Kidney (tissue), 14 donors: Measurements from ENCODE around the gene ZPBP2. TPM values are rescaled to one million over a fixed set of nuclear protein-coding genes. Genes with fewer than 3 reads are reported as not detected.

ENCODE experiments used
- DNase-seq, 5 donors: peaks; one replicate each; pipeline ENCODE4 v3.0.0-alpha.2; 2013 to 2020
- FAIRE-seq: peaks from 2 replicates; lab custom pipeline; 2012; peaks lifted over from hg19 to GRCh38; lab: Jason Lieb, UNC
- H3K27ac ChIP-seq, 2 donors: one replicate each; pipeline ENCODE4 v1.7.0; 2013; ENCODE audit warnings: low read depth in 2 of 2, low read length in 2 of 2, inconsistent platforms in 1 of 2
- H3K27me3 ChIP-seq: one replicate; pipeline ENCODE4 v1.7.1; 2013; ENCODE audit warnings: low read length, inconsistent platforms; ENCODE audit not compliant: control insufficient read depth, insufficient read depth
- H3K36me3 ChIP-seq, 3 donors: one replicate each; pipeline versions ENCODE4 v1.7.0 to v1.7.1; 2013; ENCODE audit warnings: low read length in 3 of 3, control low read depth in 1 of 3, inconsistent platforms in 1 of 3; ENCODE audit not compliant: insufficient read depth in 3 of 3, control insufficient read depth in 2 of 3
- H3K4me1 ChIP-seq, 3 donors: one replicate each; pipeline versions ENCODE4 v1.7.0 to v1.7.1; 2013; ENCODE audit warnings: low read length in 3 of 3, inconsistent platforms in 1 of 3, low read depth in 1 of 3; ENCODE audit not compliant: control insufficient read depth in 2 of 3, insufficient read depth in 2 of 3
- H3K4me3 ChIP-seq, 3 donors: one replicate each; pipeline versions ENCODE4 v1.7.0 to v1.8.1; 2013; ENCODE audit warnings: low read length in 3 of 3, control low read depth in 1 of 3, inconsistent platforms in 1 of 3
- H3K9ac ChIP-seq, 3 donors: one replicate each; pipeline versions ENCODE4 v1.7.0 to v1.7.1; 2013; ENCODE audit warnings: low read length in 3 of 3, control low read depth in 1 of 3, inconsistent platforms in 1 of 3
- H3K9me3 ChIP-seq, 3 donors: one replicate each; pipeline versions ENCODE4 v1.7.0 to v1.7.1; 2013; ENCODE audit warnings: low read length in 3 of 3, control low read depth in 1 of 3, inconsistent platforms in 1 of 3; ENCODE audit not compliant: control insufficient read depth in 2 of 3, insufficient read depth in 1 of 3
- intact Hi-C: fragments of 100-400 bp; cut with DNase I; formaldehyde crosslinking; loops from one replicate; pipeline ENCODE4 v1.11.1; 2022
- polyA plus RNA-seq: library from polyadenylated mRNA; stranded (reverse); fragments of 350-450 nt; fragmentation: Illumina TruSeq; extraction: RNeasy Lipid Tissue Mini Kit (QIAGEN cat#74804); gene quantifications from one replicate; pipeline ENCODE4 v1.2.3, GENCODE V29; 2014; ENCODE audit warnings: low read depth, low replicate concordance; ENCODE audit not compliant: insufficient read depth
- total RNA-seq: library from RNA; stranded (reverse); fragmentation: NEBNext Ultra II Directional; extraction: Animal tissue kit (Norgen Biotek cat#: 25700); gene quantifications from one replicate; pipeline ENCODE4 v1.2.1, GENCODE V29; 2021
- TF ChIP-seq, protein P1 (sequence below): IDR thresholded peaks from 3 replicates; pipeline ENCODE4 v1.5.1; 2012; ENCODE audit warnings: mild to moderate bottlenecking, moderate library complexity, borderline replicate concordance; ENCODE audit not compliant: insufficient read depth; ENCODE audit errors: extremely low read depth
- donor health status: control.
- donor health status: control.
- donor health status: control.
- donor health status: control.
- donor health status: control.
- donor health status: DM: yes; HTN: yes; CAD: no.
- donor health status: Normal renal cell carcinoma (clear cell type).

ZPBP2 gene
- total and polyA plus RNA-seq, 2 donors from 2014 or later, result not detected

DNA sequence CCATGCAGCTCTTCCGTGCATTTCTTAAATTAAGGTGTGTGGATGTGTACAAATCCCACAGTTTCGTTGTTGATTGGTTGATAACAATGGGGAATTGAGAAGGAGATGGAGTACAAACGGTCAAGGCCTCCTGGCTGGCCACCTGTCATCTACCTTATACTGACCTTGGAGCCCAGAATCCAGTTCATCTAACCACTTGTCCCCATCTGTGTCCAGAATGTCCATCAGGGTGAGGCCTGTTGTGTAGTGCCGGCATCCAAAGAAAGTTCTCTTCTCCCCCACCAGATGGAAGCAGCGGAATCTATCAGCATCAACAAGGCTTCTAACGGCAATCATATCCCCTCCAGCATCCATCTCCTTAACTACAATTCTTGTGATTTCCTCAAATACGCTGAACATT, 48.9 kb downstream of the ZPBP2 start:
- no peak for DNase-seq
- no peak for FAIRE-seq
- Histone ChIP-seq H3K27me3 (no peaks in the 10 kb centered on the region), H3K9ac (no peak overlapping the region), H3K9me3 (no peaks in the 10 kb centered on the region), H3K4me1 (no peaks in the 10 kb centered on the region), H3K36me3 (peaks cover 0 to 7% (median 5%) of the 10 kb centered on the region in 3 donors), H3K4me3 (no peak overlapping the region), H3K27ac (no peak overlapping the region)
- TF ChIP-seq, protein P1, sequence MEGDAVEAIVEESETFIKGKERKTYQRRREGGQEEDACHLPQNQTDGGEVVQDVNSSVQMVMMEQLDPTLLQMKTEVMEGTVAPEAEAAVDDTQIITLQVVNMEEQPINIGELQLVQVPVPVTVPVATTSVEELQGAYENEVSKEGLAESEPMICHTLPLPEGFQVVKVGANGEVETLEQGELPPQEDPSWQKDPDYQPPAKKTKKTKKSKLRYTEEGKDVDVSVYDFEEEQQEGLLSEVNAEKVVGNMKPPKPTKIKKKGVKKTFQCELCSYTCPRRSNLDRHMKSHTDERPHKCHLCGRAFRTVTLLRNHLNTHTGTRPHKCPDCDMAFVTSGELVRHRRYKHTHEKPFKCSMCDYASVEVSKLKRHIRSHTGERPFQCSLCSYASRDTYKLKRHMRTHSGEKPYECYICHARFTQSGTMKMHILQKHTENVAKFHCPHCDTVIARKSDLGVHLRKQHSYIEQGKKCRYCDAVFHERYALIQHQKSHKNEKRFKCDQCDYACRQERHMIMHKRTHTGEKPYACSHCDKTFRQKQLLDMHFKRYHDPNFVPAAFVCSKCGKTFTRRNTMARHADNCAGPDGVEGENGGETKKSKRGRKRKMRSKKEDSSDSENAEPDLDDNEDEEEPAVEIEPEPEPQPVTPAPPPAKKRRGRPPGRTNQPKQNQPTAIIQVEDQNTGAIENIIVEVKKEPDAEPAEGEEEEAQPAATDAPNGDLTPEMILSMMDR, result no peak
- intact Hi-C loops, result no loop called here

DNA sequence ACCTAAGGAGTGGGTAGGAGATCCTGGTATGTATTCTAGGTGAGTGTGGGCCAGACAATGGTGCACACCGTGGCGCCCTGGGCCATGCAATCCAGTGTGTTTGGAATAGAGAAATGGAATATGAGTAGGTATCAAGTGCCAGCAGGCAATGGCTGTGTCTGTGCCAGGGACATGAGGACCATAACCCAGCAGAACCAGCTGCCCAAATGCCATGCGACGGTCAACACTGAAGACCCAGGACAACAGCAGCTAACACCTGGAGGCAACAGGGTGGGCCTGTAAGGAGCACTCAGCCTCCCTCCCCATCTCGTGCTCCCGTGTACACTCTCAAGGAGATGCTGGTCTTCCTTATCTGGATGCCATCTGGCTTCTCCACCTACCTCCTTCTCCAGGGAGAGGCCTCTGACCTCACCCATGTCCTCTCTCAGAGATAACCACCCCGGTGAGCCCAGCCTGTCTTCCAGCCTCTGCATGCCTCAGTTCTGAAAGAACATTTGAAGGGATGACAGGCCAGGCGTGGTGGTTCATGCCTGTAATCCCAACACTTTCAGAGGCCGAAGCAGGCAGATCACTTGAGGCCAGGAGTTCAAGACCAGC, 51.2 kb downstream of the ZPBP2 start:
- Histone ChIP-seq H3K27ac (no peak overlapping the region), H3K36me3 (peaks cover 0 to 28% (median 19%) of the 10 kb centered on the region in 3 donors), H3K9me3 (no peaks in the 10 kb centered on the region), H3K27me3 (no peaks in the 10 kb centered on the region), H3K4me3 (no peak overlapping the region), H3K9ac (no peak overlapping the region), H3K4me1 (peaks cover 0 to 3% (median 0%) of the 10 kb centered on the region in 3 donors)
- no peak for FAIRE-seq
- TF ChIP-seq, protein P1, result no peak
- no peak for DNase-seq
- intact Hi-C loops, result no loop called here

DNA sequence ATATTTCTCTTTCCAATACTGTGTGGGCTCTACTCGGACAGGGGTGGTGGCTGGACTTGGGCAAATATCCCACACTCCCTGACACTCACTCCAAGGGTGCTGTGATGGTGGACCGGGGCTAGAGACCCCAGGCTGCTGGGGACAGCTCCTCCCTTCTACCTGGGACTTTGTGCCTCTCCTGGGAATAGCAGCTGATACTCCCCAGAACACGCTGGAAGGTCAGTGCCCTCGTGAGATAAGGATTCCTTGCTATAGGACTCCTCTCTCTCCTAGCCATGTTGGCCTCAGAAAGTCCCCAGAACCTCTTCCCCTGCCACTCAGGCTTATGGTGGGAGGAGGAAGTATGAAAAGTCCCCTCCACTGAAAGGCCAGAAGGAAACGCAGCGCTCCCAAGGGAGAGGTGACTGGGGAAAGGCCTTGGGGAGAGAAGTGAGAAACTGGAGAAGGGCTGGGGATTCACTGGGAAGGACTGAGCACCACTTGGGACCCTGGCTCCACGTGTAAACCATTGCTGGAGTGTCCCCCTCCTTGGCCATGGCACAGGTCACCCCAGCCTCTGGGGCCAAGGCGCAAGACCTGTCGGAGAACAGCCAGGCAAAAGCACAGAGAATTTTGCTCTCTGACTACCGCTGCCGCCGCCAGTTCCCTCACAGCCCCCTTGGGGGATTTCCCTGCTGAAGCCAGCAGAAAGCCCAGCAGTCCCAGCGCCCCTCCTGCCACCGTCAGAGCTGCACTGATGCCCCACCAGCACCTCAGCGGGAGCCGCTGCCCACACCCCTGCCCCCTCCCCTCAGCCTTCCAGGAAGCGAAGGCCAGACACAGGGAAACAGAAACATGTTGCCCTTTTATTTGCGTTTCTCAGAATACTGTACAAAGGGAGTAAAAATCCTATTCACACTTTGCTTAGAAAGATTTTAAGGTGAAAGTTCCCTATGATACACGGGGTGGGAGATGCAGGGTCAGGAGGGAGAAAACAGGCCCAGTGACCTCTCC, 52.5 kb downstream of the ZPBP2 start:
- FAIRE-seq, result no peak
- intact Hi-C loops, result no loop called here
- Histone ChIP-seq H3K27ac (no peak overlapping the region), H3K4me1 (peaks cover 0 to 13% (median 4%) of the 10 kb centered on the region in 3 donors), H3K27me3 (no peaks in the 10 kb centered on the region), H3K4me3 (no peak overlapping the region), H3K9ac (no peak overlapping the region), H3K36me3 (peaks cover 0 to 28% (median 19%) of the 10 kb centered on the region in 3 donors), H3K9me3 (no peaks in the 10 kb centered on the region)
- TF ChIP-seq, protein P1, result no peak
- peak in 1 of 5 donors; percentile 62 for DNase-seq
